Measurements from ENCODE around the gene TMEM273. TPM values are rescaled to one million over a fixed set of nuclear protein-coding genes. Genes with fewer than 3 reads are reported as not detected.
A peak's percentile ranks its signal among the peaks of the same experiment; 100 is the strongest.

TMEM273 gene
- total RNA-seq, 2 donors from 2014 or later, result 4.3 to 9.3 TPM

GRCh38 chr10:49194212-49194920 lies 6.2 kb upstream of the TMEM273 start:
- no peaks in the 10 kb centered on the region for H3K4me1 ChIP-seq
- no peak overlapping the region for H3K27ac ChIP-seq
- H3K27me3 ChIP-seq, result no peaks in the 10 kb centered on the region
- WGBS, 2 donors, result 51 to 53% methylated on average over 8 of the region's 8 CpGs
- H3K9me3 ChIP-seq, result no peaks in the 10 kb centered on the region
- intact Hi-C loops (cut with DNase I), result no loop called here
- TF ChIP-seq CTCF (IDR thresholded peaks at IDR 0.05) (no peak), POLR2A (IDR thresholded peaks at IDR 0.05) (no peak)
- H3K4me3 ChIP-seq, result no peak overlapping the region
- H3K36me3 ChIP-seq (replicated peaks in 1 of 2; ENCODE audit: insufficient read depth in 1 of 2, low read depth in 2 of 2), result no peaks in the 10 kb centered on the region
- ATAC-seq (no peak), DNase-seq (no peak)

GRCh38 chr10:49191349-49191748 lies 3.2 kb upstream of the TMEM273 start:
- ATAC-seq (no peak), DNase-seq (no peak)
- no peak overlapping the region for H3K4me3 ChIP-seq
- 78 to 94% methylated on average over 1 of the region's 1 CpG for WGBS, 2 donors
- no peaks in the 10 kb centered on the region for H3K9me3 ChIP-seq
- H3K36me3 ChIP-seq (replicated peaks in 1 of 2; ENCODE audit: insufficient read depth in 1 of 2, low read depth in 2 of 2), result no peaks in the 10 kb centered on the region
- no peaks in the 10 kb centered on the region for H3K27me3 ChIP-seq
- intact Hi-C loops (cut with DNase I), result no loop called here
- H3K27ac ChIP-seq, result no peak overlapping the region
- H3K4me1 ChIP-seq, result no peaks in the 10 kb centered on the region
- TF ChIP-seq POLR2A (IDR thresholded peaks at IDR 0.05), result no peak
- no peak for TF ChIP-seq CTCF (IDR thresholded peaks at IDR 0.05)

DNA sequence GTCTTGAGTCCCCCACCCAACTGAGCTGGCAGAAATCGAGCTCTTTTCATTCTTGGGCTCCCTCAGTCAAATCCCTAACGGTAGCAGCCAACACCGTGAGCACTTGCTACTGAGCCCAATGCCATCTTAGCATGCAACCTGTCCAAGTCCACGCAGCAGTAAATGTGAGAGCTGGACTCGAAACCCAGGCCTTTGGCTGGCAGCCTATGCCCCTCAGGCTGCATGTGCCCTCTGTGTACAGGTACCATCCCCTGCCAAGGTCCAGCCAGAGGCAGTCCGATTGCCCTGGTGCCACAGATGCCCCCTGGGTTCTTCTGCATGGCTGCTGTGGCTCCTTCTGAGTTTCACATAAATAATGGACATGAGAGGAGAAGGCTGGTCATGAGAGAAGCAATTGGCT lies 1.2 kb upstream of the TMEM273 start:
- Histone ChIP-seq H3K9me3 (no peaks in the 10 kb centered on the region), H3K4me1 (no peaks in the 10 kb centered on the region), H3K27me3 (no peaks in the 10 kb centered on the region), H3K27ac (peak overlapping the region in 1 of 4 donors; percentile 41), H3K36me3 (replicated peaks in 1 of 2; ENCODE audit: insufficient read depth in 1 of 2, low read depth in 2 of 2) (no peaks in the 10 kb centered on the region), H3K4me3 (no peak overlapping the region)
- TF ChIP-seq POLR2A (IDR thresholded peaks at IDR 0.05), result no peak
- no peak for TF ChIP-seq CTCF (IDR thresholded peaks at IDR 0.05)
- 77 to 82% methylated on average over 5 to 6 of the region's 6 CpGs for WGBS, 2 donors
- ATAC-seq (no peak), DNase-seq (no peak)
- intact Hi-C loops (cut with DNase I), result no loop called here

DNA sequence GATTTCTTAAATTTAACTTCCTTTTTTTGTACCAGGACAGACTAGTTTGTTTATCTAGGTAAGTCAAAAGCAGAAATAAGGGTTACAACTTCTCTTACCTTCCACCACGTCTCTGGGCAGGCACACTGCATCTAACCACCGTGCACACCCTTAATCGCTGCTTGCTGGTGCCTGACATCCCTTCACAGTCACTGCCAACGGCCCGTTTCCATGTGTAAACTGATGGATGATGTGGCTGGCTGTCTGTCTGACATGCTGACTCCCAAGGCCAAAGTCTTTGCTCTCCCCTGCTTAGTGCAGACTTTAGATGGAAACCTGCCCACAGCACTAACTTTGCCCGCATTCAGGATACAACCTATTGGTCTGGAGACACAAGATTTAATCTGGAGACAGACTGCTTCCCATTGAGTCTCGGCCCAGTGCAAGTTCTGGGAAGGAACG lies 1.1 kb downstream of the TMEM273 start:
- ATAC-seq (no peak), DNase-seq (no peak)
- 45 to 46% methylated on average over 8 of the region's 8 CpGs for WGBS, 2 donors
- intact Hi-C loops (cut with DNase I), result no loop called here
- H3K27me3 ChIP-seq, result no peaks in the 10 kb centered on the region
- no peaks in the 10 kb centered on the region for H3K4me1 ChIP-seq
- no peak overlapping the region for H3K27ac ChIP-seq
- no peaks in the 10 kb centered on the region for H3K36me3 ChIP-seq (replicated peaks in 1 of 2; ENCODE audit: insufficient read depth in 1 of 2, low read depth in 2 of 2)
- TF ChIP-seq POLR2A (IDR thresholded peaks at IDR 0.05) (no peak), CTCF (IDR thresholded peaks at IDR 0.05) (no peak)
- H3K9me3 ChIP-seq, result no peaks in the 10 kb centered on the region
- no peak overlapping the region for H3K4me3 ChIP-seq

- intact Hi-C loops (cut with DNase I), result no loop called here
- H3K9me3 ChIP-seq, result no peaks in the 10 kb centered on the region
- no peaks in the 10 kb centered on the region for H3K36me3 ChIP-seq (replicated peaks in 1 of 2; ENCODE audit: insufficient read depth in 1 of 2, low read depth in 2 of 2)
- H3K27ac ChIP-seq, result no peak overlapping the region
- H3K4me3 ChIP-seq, result no peak overlapping the region
- TF ChIP-seq CTCF (IDR thresholded peaks at IDR 0.05), result no peak
- TF ChIP-seq POLR2A (IDR thresholded peaks at IDR 0.05), result no peak
- 56 to 67% methylated on average over 4 of the region's 4 CpGs for WGBS, 2 donors
- H3K27me3 ChIP-seq, result no peaks in the 10 kb centered on the region
- no peaks in the 10 kb centered on the region for H3K4me1 ChIP-seq
- DNase-seq (no peak), ATAC-seq (no peak)
Observed at GRCh38 chr10:49186613-49187012, 1.6 kb downstream of the TMEM273 start.
